Mononuclear cell (primary cell): ENCODE data around the gene APEH. TPM values are rescaled to one million over a fixed set of nuclear protein-coding genes. Genes with fewer than 3 reads are reported as not detected.

Experiments
- H3K27me3 ChIP-seq: 2 replicates; pipeline ENCODE4 v1.6.0; 2011; ENCODE audit warnings: low read length, control low read depth; ENCODE audit not compliant: insufficient read depth
- H3K4me1 ChIP-seq: 2 replicates; pipeline ENCODE4 v1.5.1; 2011; ENCODE audit warnings: mild to moderate bottlenecking, low read length, control low read depth; ENCODE audit not compliant: insufficient read depth
- H3K4me3 ChIP-seq: 2 replicates; pipeline ENCODE4 v1.5.1; 2011; ENCODE audit warnings: mild to moderate bottlenecking, low read length, moderate library complexity
- H3K9me3 ChIP-seq: 2 replicates; pipeline ENCODE4 v1.5.1; 2011; ENCODE audit warnings: low read depth, mild to moderate bottlenecking, control low read depth, low read length
- total RNA-seq: library from RNA; depleted of rRNA; stranded (reverse); fragments of >200 nt; gene quantifications from one replicate; pipeline ENCODE4 v1.2.3, GENCODE V29; 2012

The APEH gene
- total RNA-seq: 30.7 TPM

DNA sequence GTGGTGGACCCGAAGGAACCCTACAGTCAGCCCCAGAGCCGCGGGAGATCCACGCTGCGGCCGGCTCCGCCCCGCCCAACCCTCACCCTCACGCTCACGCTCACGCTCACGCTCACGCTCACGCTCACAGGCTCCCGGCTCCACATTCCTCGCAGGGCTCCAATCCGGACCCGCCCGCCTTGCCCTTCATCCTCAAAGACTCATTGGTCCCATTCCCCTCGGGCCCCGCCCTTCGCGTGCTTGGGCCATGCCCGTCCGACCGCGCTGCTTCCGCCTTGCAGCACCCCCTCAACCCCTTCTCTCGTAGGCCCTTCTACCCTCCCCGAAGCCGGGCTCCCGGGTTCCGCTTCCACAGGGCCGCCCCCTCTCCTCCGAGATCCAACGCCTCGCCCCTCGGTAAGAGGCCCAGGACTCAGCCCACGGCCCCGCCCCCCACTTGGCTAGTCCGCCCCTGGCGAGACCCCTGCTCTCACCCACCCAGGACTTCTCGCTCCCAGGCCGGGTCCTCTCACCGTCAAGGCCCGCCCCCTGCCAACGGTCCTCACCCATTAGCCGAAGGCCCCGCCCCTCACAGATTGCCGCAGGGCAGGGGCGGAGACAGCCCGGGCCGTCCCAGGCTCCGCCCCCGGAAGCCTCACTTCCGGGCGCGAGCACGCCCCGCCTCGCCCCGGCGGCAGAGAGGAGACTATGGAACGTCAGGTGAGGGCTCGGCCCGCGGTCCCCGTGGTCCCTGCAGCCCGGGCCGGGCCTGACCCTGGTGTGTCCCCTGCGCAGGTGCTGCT, at the start of gene APEH:
Gene APEH, plus strand, starts transcription at position 637 of the 782 bp plus-strand sequence. Its CDS starts 51 bp downstream, at position 688.
- peaks cover 26% of the 10 kb centered on the region for H3K4me1 ChIP-seq
- no peaks in the 10 kb centered on the region for H3K27me3 ChIP-seq
- no peaks in the 10 kb centered on the region for H3K9me3 ChIP-seq
- peak within 1 kb of the TSS; percentile 78 for H3K4me3 ChIP-seq

DNA sequence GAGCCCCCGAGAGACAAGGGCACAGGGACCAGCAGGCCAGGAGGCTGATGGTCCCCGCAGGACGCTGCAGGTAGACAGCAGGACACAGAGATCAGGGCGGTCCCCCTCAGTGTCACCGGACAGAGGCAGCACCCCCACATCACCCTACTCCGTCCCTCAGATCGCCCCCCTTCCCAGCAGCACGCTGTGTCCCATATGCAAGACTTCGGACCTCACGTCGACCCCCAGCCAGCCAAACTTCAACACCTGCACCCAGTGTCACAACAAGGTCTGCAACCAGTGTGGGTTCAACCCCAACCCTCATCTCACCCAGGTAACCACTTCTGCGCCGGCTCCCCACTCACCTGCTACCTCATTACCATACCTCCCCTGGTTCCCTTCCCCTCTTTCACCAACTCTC, 49.1 kb upstream of the APEH start:
- Histone ChIP-seq H3K27me3 (no peaks in the 10 kb centered on the region), H3K4me1 (no peaks in the 10 kb centered on the region), H3K4me3 (no peak overlapping the region), H3K9me3 (no peaks in the 10 kb centered on the region)

DNA sequence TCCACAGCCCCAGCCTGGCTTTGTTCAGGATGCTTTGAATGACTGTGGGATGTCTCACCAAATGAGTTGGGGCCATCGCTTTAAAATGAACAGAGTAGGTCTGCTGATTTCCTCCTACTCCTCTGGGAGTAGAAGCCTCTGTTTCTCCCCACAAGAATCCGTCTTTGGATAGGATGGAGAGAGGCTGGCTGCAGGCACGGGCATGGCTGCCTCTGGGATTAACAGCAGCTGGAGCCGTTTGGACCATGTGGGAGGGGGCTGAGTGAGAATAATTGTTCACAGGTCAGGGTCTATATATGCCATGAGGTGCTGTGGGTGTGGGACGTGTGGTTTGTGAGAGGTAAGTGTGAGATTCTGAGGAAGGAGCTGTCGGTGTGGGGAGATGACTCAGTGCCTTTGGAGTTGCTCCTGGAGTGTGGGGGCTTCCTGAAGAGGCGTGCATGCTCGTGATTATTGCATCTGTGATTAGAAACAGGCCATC, 48.0 kb upstream of the APEH start:
- Histone ChIP-seq H3K27me3 (no peaks in the 10 kb centered on the region), H3K4me3 (no peak overlapping the region), H3K4me1 (no peaks in the 10 kb centered on the region), H3K9me3 (no peaks in the 10 kb centered on the region)

DNA sequence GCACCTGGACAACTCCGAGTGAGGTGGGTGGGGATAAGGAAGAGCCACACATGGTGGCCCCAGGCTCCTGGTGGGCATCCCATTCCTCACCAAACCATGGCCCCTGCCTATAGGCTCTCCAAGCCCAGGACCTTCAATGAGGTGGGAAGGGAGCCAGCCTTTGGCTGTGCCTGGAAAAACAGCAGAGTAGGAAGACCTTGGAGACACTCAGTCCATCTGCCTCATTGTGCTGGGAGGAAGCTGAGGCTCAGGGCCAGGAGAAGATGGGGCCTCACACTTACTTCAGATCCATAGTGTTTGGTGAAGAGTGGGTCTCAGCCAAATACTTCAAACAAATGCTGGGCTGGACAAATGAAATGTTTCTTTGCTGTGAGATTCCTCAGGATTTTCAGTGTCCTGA, 47.4 kb upstream of the APEH start:
- Histone ChIP-seq H3K9me3 (peaks cover 2% of the 10 kb centered on the region), H3K27me3 (no peaks in the 10 kb centered on the region), H3K4me1 (no peaks in the 10 kb centered on the region), H3K4me3 (no peak overlapping the region)

DNA sequence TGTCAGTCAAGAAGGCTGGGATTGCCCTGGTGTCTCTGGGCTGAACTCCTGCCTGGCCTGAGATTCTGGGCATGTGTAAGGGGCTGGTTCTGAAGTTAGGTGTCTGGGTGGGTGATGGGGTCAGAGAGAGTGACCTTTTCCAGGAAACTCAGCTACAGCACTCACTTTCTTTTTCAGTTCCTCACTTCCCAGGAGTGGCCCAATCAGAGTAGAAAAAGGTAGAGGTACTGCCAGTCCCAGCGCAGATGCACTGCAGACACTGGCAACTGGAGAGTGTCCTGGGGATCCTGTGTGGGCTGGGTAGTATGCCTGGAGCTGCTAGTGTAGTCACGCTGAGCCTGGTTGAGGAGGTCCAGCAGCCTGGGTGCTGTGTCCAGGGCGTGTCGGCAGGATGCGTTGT, 46.5 kb upstream of the APEH start:
- Histone ChIP-seq H3K4me1 (no peaks in the 10 kb centered on the region), H3K27me3 (no peaks in the 10 kb centered on the region), H3K9me3 (peaks cover 5% of the 10 kb centered on the region), H3K4me3 (no peak overlapping the region)

DNA sequence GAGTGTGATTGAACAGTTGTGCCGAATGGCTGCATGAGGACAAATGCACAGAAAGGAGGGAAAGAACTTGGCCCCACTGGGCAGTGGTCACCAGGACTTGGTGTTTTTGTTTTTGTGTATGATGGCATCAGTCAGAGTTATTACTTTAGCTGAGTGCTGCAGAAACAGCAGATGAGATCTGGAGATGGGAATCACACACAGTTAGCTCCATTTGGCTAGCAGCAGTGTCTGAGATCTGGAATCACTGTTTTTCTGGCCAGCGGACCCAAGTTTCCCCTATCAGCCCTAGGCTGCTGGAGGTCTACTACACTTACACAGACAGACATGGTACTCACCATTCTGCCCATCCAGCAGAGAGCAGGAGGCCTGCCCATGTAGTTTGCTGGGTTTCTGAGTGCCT, 45.9 kb upstream of the APEH start:
- H3K4me1 ChIP-seq: no peaks in the 10 kb centered on the region
- H3K27me3 ChIP-seq: no peaks in the 10 kb centered on the region

DNA sequence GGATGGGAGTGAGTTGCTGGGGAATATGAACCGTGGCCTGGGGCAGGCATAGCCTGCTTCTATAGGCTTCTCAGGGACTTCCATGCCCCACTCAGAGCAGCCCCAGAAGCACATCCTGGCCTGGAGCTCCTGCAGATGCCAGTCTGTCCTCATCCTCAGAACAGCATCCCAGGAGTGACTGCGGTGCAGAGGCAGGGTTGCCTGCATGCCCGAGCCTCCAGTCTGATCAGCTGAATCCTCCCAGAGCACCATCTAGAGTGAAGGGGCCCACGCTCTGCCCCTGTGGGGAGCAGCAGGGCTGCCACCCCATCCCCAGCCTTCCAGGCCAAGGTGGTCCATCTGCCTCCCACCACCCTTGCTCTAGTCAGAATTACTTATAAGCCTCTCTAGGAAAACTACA, 44.7 kb upstream of the APEH start:
- Histone ChIP-seq H3K4me1 (no peaks in the 10 kb centered on the region), H3K4me3 (no peak overlapping the region), H3K27me3 (no peaks in the 10 kb centered on the region), H3K9me3 (peaks cover 5% of the 10 kb centered on the region)

More for the DNA sequence above, 45.9 kb upstream of the APEH start:
- Histone ChIP-seq H3K4me3 (no peak overlapping the region), H3K9me3 (peaks cover 5% of the 10 kb centered on the region)

DNA sequence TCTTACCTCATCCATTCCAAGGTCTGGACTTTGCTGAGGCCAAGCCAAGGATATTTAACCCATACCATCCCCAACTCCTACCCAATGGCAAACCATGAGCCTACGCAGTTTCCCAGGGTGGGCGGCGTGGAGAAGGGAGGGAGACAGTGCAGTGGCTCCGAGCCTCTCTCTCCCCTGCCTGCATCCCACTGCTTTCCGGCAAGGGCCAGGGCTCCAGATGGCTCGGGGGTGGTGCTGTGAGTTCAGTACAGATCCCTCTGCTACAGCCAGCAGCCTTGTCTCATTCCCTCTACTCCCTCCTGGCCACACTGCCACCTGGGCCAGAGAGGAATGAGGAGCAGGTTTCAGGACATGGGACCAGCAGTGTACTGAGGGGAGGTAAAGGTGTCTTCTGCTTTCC, 44.3 kb upstream of the APEH start:
- H3K4me1 ChIP-seq: no peaks in the 10 kb centered on the region
- no peaks in the 10 kb centered on the region for H3K27me3 ChIP-seq
- H3K9me3 ChIP-seq: peaks cover 5% of the 10 kb centered on the region
- no peak overlapping the region for H3K4me3 ChIP-seq

DNA sequence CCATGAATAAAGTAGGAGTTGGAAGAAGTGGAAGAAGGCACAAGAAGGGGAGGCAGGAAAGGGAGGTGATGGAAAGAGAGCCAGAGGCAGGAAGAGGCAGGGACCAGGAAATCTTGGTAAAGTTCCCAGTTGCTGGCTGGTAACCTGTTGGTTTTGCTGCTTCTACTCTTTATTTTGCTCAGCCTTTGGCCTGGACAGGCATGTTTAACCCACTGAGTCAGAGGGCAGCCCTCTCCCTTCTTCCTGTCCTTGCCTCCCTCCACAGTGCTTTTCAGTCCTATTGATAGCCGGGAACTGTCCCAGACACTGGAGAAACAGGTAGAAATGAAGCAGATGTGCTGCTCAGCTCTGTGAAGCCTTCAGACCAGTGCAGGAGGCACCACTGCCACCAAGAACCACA, 43.4 kb upstream of the APEH start:
- Histone ChIP-seq H3K27me3 (no peaks in the 10 kb centered on the region), H3K4me1 (no peaks in the 10 kb centered on the region), H3K4me3 (no peak overlapping the region), H3K9me3 (peaks cover 5% of the 10 kb centered on the region)

DNA sequence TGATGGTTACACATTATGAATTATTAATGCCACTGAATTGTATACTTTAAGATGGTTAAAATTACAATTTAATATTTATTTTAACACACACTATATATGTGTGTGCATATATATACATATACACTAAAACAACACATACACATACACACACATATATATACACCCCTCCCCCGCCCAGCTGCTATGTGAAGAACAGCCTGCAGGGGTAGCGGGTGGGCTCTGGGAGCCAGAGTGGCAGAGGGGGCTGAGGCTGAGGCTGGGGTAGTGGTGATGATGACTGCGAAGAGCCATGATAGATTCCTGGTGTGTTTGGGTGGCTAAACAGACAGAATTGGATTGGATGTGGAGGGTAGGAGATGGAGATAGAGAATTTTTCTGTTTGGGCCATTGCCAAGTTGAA, 39.4 kb upstream of the APEH start:
- H3K9me3 ChIP-seq: peaks cover 5% of the 10 kb centered on the region

DNA sequence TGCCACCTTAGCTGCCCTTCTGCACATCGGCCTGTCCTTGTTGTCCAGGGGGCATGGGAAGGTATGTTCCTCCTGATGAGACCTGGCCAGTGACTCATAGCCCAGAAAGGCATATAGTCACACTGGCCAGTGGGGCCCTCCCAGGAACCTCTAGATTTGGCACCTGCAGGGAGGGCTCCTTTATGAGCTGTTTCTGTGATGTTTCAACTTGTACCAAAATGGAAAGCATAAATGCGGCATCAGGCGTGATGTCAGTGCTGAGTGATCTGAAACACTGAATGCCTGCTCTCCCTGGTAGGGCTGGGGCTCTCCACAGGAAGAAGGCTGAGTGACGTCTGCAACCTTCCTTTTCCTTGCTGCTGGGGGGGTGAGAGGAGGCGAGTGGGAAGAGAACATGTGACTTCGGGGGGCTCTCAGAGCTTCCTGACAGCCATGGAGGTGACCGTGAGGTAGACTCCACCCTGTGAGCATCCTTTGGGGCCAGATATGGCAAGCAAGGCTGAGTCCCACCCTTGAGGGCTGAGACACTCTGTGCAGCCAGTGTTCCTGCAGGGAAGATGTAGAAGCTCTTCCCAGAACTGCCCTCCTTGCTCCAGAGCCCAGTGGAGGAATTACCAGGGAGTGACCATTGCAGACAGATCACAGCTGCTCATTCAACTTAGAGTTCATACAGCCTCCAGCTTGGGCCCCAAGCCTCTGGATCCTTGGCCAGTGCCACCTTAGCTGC, 37.1 kb upstream of the APEH start:
- H3K9me3 ChIP-seq: peaks cover under 1% of the 10 kb centered on the region
- H3K4me1 ChIP-seq: no peaks in the 10 kb centered on the region
- no peaks in the 10 kb centered on the region for H3K27me3 ChIP-seq
- no peak overlapping the region for H3K4me3 ChIP-seq

More for the DNA sequence above, 39.4 kb upstream of the APEH start:
- no peak overlapping the region for H3K4me3 ChIP-seq
- H3K4me1 ChIP-seq: no peaks in the 10 kb centered on the region
- H3K27me3 ChIP-seq: no peaks in the 10 kb centered on the region

DNA sequence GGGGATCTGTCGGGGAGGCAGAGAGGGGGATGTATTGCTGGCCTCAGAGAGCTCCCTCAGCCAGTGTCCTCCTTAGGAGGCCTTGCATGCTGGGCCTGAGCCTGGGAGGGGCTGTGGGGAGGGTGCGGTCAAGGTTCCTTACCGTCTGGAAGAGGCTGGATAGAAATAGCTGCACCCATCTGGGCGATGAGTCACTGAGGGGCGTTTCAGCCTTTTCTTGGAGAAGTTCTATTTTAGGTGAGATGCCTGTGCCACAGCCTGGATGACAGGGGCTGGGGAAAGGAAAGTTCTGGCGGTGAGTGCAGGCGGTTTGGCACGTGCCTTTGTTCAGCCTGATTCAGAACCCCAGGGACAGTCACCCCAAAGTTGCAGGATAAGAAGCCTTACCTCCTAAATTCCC, 35.7 kb upstream of the APEH start:
- Histone ChIP-seq H3K4me3 (no peak overlapping the region), H3K9me3 (no peaks in the 10 kb centered on the region), H3K4me1 (no peaks in the 10 kb centered on the region), H3K27me3 (no peaks in the 10 kb centered on the region)

DNA sequence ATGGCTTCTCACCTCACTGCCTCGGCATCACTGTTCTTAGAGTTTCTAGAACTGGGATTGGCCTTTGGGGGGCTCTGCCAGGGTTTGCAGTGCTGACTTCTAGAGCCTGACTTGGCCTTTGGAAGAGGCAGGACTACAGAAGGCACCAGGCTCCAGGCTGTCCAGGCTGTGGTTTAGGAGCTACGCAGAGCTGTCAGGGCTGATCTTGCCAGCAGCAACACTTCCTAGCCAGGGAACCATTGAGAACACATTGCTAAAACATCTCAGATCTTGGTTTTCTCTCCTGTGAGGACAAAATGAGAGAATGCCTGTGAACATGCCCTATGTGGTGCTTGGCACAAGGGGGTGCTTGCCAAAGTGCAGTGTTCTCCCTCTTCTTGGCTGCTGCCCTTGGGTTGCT, 34.6 kb upstream of the APEH start:
- Histone ChIP-seq H3K4me3 (no peak overlapping the region), H3K4me1 (no peaks in the 10 kb centered on the region), H3K27me3 (no peaks in the 10 kb centered on the region), H3K9me3 (no peaks in the 10 kb centered on the region)

DNA sequence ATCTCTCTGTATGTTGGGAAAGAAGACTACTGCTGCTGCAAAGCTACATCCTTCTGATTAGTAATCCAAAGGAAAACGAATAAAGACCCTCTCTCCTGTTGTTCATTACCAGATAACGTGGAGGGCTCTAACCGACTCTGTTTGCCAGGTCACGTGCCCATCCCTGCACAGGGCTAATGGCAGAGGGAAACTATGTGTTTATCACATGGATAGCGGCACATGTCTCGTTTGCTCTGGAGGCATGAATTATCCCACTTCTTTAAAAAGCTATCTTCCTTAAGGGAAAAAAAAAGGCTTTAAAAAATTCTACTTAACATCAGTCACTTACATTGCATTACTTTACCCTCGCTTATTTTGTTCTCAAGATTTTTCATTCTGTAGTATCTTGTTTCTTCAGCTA, 32.9 kb upstream of the APEH start:
- H3K4me3 ChIP-seq: no peak overlapping the region
- H3K27me3 ChIP-seq: no peaks in the 10 kb centered on the region
- H3K4me1 ChIP-seq: no peaks in the 10 kb centered on the region
- H3K9me3 ChIP-seq: no peaks in the 10 kb centered on the region

DNA sequence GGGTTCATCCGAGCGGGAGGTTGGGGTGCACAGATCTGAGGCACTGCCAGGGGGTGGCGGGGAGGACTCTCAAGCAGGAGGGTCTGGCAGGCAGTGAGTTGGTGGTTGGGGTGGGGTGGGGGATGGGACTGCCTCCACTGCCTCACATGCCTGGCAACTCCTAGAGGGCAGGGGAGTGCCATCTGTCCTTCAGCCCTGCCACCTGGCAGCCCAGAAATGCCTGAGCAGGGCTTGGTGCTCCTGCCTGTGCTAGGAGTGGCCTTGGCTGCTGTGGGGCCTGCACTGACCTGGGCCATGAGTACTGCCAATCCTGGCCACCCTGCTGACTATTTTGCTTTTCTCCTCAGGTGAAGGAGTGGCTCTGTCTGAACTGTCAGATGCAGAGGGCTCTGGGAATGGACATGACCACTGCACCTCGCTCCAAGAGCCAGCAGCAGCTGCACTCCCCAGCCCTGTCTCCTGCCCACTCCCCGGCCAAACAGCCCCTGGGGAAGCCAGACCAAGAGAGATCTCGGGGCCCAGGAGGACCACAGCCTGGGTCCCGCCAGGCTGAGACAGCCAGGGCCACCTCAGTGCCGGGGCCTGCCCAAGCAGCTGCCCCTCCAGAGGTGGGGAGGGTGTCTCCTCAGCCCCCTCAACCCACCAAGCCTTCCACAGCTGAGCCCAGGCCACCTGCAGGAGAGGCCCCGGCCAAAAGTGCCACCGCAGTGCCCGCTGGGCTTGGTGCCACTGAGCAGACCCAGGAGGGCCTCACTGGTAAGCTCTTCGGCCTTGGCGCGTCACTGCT, 32.0 kb upstream of the APEH start:
- Histone ChIP-seq H3K4me1 (no peaks in the 10 kb centered on the region), H3K9me3 (no peaks in the 10 kb centered on the region), H3K27me3 (no peaks in the 10 kb centered on the region), H3K4me3 (no peak overlapping the region)
